Neural cell (in vitro differentiated cells): Measurements from ENCODE around the gene IDI2.

ENCODE experiments used
- EZH2 ChIP-seq: fragments of 200-600, 300-800 bp; shearing (Covaris generic), sonication (generic); IDR thresholded peaks from 2 replicates; pipeline ENCODE4 v1.6.1; 2014; ENCODE audit warnings: antibody characterized with exemption, low read length, borderline replicate concordance, mild to moderate bottlenecking; ENCODE audit not compliant: insufficient read depth, poor library complexity, severe bottlenecking
- POLR2AphosphoS5 ChIP-seq: IDR thresholded peaks from 2 replicates; pipeline ENCODE4 v1.6.1; 2012
- SMC3 ChIP-seq: fragments of 450-650 bp; conservative IDR thresholded peaks from 2 replicates; pipeline ENCODE4 v1.6.1; 2014; ENCODE audit warnings: antibody characterized with exemption, mild to moderate bottlenecking, moderate library complexity; ENCODE audit not compliant: poor library complexity
- TAF1 ChIP-seq: IDR thresholded peaks from 2 replicates; pipeline ENCODE4 v1.6.1; 2012; ENCODE audit warnings: low read depth
- TF ChIP-seq, protein P1 (sequence below): fragments of 450-650 bp; IDR thresholded peaks from 2 replicates; pipeline ENCODE4 v1.5.1; 2014; ENCODE audit warnings: antibody characterized with exemption, mild to moderate bottlenecking, moderate library complexity; ENCODE audit not compliant: poor library complexity, severe bottlenecking

DNA sequence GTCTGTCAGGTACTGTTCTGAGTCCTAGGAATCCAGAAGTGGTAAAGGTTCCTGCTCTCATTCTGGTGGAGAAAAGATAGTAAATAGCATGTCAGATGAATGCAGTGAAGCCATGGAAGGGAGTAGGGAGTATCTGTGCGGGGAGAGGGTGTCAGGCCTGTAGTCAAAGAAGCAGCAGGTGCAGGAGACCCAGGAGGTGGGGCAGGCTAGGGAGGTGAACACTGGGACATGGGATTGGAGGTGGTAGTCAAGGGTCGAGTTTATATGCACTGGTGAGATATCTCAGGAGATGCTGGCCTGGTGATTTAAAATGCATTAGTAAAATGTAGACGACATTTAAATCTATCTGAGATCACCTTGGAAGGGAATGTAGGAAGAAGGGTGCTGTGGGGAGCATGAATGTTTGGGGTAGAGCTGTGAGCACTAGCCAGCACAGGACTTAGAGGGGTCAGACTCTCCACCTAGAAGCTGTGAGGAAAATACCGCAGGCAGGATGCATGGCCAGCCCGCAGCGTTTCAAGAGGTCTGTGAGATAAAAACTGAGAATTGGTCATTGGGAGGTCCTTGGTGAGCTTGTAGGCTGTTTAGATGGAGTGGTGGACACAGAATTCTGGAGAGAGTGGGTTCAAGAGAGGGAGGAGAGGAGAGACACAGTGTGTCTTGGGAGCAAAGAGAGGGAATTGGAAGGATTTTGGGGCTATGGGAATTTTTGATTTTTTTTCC is 30.7 kb downstream of the IDI2 start:
- TF ChIP-seq SMC3 (no peak), POLR2AphosphoS5 (no peak), TAF1 (no peak), EZH2 (no peak)
- TF ChIP-seq, protein P1, sequence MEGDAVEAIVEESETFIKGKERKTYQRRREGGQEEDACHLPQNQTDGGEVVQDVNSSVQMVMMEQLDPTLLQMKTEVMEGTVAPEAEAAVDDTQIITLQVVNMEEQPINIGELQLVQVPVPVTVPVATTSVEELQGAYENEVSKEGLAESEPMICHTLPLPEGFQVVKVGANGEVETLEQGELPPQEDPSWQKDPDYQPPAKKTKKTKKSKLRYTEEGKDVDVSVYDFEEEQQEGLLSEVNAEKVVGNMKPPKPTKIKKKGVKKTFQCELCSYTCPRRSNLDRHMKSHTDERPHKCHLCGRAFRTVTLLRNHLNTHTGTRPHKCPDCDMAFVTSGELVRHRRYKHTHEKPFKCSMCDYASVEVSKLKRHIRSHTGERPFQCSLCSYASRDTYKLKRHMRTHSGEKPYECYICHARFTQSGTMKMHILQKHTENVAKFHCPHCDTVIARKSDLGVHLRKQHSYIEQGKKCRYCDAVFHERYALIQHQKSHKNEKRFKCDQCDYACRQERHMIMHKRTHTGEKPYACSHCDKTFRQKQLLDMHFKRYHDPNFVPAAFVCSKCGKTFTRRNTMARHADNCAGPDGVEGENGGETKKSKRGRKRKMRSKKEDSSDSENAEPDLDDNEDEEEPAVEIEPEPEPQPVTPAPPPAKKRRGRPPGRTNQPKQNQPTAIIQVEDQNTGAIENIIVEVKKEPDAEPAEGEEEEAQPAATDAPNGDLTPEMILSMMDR: no peak
